NB4 (cell line): ENCODE data around the gene TMEM30B.

Experiments
- MAX ChIP-seq: IDR thresholded peaks from 2 replicates; pipeline ENCODE4 v1.6.1; 2011; ENCODE audit warnings: low read depth, low read length
- POLR2A ChIP-seq: IDR thresholded peaks from 2 replicates; pipeline ENCODE4 v1.6.1; 2011; ENCODE audit warnings: mild to moderate bottlenecking; ENCODE audit not compliant: insufficient read length; ENCODE audit errors: extremely low read depth
- TF ChIP-seq, protein P1 (sequence below): IDR thresholded peaks from one replicate; pipeline ENCODE4 v1.5.1; 2012; ENCODE audit warnings: low read depth, low read length

GRCh38 chr14:61288720-61289119 is 7.6 kb upstream of the TMEM30B start:
- TF ChIP-seq, protein P1, sequence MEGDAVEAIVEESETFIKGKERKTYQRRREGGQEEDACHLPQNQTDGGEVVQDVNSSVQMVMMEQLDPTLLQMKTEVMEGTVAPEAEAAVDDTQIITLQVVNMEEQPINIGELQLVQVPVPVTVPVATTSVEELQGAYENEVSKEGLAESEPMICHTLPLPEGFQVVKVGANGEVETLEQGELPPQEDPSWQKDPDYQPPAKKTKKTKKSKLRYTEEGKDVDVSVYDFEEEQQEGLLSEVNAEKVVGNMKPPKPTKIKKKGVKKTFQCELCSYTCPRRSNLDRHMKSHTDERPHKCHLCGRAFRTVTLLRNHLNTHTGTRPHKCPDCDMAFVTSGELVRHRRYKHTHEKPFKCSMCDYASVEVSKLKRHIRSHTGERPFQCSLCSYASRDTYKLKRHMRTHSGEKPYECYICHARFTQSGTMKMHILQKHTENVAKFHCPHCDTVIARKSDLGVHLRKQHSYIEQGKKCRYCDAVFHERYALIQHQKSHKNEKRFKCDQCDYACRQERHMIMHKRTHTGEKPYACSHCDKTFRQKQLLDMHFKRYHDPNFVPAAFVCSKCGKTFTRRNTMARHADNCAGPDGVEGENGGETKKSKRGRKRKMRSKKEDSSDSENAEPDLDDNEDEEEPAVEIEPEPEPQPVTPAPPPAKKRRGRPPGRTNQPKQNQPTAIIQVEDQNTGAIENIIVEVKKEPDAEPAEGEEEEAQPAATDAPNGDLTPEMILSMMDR, result no peak
- no peak for TF ChIP-seq MAX
- no peak for TF ChIP-seq POLR2A
